ENCODE results near the gene LILRA6.

GRCh38 chr19:54268936-54269335 lies 26.3 kb upstream of the LILRA6 start:
- TF ChIP-seq CTCF (conservative IDR thresholded peaks at IDR 0.05; ENCODE audit: low read length) (no peak), EZH2phosphoT487 (IDR thresholded peaks at IDR 0.05; ENCODE audit: borderline replicate concordance) (no peak)
